Activated CD4-positive, alpha-beta T cell treated with anti-CD3 and anti-CD28 coated beads, Interleukin-2, amount 50 U/mL, for 24 hours (primary cell): ENCODE results near the gene PABPN1.
"Not testable (repeated sequence)": the region's sequence is repeated elsewhere in the genome, so short reads cannot be mapped to it uniquely, and the experiment has no call there.

Experiments used
- DNase-seq, 2 donors: peaks; one replicate each; pipeline ENCODE4 v3.0.0-alpha.2; 2020; ENCODE audit warnings: low read depth in 1 of 2, low spot score in 1 of 2

PABPN1 gene, protein sequence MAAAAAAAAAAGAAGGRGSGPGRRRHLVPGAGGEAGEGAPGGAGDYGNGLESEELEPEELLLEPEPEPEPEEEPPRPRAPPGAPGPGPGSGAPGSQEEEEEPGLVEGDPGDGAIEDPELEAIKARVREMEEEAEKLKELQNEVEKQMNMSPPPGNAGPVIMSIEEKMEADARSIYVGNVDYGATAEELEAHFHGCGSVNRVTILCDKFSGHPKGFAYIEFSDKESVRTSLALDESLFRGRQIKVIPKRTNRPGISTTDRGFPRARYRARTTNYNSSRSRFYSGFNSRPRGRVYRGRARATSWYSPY

DNA sequence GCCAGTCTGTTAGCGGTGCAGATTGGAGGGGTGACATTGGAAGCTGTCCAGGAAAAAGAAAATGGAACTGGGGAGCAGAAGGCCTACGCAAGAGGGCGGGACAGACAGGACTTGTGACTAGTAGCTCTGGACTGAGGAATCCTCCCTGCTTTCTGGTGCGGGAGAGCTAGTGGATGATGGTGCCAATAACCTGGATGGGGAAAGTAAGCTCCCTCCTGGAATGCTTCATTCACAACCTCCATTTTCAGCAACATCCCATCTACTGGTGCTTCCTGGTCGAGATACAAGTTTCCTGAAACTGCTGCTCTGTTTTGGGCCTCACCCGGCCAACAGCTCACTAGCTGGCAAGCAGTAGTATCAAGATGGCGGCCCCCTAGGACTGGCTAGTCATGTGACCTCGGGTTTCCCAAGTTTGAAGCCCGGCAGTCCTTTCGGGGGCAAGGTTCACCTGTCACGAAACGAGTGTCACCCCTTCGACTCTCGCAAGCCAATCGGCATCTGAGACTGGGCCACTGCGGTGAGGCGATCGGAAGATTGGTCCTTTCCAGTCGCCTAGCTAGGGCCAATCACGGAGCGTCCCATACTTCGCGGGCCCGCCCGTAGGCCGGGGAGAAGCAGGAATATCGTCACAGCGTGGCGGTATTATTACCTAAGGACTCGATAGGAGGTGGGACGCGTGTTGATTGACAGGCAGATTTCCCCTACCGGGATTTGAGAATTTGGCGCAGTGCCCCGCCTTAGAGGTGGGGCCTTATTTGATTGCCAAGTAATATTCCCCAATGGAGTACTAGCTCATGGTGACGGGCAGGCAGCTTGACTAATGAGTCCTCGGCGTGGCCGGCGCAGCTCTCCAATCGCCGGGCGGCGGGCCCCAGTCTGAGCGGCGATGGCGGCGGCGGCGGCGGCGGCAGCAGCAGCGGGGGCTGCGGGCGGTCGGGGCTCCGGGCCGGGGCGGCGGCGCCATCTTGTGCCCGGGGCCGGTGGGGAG, at the start of gene PABPN1:
TSS of gene PABPN1 (plus strand) at position 874 of the 988 bp plus-strand sequence. CDS start at position 887, 13 bp downstream.
- peak; percentile 88 to 98 for DNase-seq

DNA sequence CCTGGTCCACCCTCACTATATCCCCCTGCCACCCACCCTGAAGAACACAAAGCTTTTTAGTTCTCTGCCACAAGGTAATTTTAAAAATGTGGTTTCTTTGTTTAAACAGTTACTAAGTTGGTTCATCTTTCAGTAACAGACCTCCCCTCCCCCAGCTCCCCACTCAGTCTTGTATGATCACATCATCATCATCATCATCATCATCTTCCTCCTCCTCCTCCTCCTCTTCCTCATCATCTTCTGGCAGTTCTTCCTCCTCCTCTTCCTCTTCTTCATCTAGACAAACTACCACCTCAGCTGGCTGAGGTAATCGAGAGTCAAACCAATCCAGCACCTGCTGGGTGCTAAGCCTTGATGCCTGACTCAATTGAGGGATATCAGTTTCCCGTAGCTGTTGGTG, 45.8 kb upstream of the PABPN1 start:
- no peak for DNase-seq

DNA sequence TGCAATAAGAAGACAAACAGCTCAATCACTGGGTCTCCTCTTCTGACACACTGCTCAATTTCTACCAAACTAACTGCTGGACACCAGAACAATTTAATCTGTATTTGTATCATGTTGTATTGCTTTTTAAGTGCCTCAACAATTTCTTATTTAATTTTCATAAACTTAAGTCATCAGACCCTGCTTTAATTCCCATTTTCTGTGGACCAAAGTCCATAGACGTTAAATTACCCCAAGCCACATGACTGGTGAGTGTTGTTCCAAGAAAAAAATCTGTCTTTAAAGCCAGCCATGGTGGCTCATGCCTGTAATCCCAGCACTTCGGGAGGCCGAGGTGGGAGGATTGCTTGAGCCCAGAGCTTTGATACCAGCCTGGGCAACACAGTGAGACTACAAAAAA, 44.1 kb upstream of the PABPN1 start:
- DNase-seq, result no peak

DNA sequence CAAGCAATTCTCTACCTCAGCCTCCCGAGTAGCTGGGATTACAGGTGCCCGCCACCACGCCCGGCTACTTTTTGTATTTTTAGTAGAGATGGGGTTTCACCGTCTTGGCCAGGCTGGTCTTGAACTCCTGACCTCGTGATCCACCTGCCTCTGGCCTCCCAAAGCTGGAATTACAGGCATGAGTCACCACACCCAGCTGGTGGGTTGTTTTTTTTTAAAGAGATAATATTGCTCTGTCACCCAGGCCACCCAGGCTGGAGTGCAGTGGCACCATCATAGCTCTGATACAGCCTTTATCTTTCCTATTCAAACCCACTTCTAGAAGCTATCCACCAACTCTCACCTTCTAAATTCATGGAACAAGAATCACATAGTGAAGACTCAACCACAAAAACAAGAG, 43.3 kb upstream of the PABPN1 start:
- DNase-seq, result not testable (repeated sequence)

DNA sequence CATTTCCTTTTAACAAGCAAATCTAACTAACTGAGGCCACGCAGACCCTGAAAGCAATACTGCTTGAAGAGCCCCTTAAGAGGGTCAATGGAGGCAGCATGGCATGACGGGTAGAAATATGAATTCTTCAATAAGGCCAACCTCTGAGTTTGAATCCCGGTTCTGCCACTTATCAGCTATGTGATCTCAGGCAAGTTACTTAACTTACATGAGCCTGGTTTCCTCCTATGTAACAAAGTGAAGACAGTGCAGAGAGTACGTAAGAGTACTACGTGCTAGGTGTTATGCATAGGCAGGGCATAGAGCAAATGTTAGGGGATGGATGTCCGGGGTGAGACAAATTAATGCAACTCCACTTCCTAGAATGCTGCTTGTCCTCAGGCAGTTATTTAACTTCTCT, 40.0 kb upstream of the PABPN1 start:
- no peak for DNase-seq

DNA sequence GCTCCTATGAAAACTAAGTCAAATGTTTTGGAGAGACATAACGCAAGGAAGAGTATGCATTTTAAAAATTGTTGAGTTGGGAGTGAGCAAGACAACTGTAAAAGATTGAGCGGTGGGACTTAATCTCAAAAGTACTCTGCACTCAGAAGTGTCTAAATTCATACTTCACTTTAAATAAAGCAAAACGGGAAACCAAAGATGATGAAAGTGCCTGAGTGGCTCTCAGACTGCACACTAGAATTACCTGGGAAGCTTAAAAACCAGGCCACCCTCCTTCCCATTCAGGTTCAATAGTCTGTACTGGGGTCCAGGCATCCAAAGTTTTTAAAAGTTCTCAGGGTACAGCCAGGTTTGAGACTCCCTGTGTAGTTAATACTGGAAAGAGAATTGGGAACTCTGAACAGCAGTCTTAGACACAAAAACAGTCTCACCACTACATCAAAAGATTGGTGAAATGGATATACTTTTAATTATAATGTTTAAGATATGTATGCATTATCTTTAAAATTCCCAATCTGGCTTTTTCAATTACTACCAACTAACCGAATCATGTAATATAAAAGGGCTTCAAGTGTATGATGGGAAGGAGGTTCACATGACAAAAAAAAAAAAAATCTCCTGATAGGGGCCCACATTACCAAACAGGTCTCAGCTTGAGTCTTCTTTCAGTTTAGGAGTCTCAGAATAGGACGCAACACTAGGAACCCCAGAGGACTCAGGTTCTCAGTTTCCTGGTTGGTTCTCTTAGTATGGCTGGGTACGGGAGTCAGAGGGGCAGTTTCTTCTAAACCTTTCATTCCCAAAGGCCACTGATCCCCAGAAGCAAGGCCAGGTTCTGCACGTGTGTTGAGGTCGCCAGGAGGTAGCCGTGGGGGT, 36.4 kb upstream of the PABPN1 start:
- no peak for DNase-seq

DNA sequence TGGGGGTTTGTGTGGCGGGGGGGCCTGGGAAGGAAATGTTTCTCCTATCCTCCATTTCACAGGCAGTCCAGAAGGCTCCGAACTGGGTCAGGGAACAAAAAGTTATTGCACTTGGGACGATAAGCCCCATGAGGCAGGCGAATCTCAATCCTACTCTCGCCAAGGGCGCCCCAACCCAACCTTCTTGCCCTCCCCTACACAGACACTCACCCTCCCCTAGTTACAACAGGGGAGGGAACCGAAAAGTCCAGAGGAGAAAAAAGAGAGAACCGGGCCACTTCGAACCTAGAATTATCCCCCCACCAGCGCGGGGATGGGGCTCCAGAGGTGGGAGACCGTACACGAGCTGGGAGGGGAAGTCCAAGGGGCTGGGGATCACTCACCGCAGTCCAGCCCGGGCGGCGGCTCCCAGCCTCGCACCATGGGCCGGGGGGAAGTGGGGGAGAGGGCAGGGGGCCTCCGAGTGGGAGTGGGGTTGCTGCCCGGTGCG, 35.7 kb upstream of the PABPN1 start:
- DNase-seq, result no peak

DNA sequence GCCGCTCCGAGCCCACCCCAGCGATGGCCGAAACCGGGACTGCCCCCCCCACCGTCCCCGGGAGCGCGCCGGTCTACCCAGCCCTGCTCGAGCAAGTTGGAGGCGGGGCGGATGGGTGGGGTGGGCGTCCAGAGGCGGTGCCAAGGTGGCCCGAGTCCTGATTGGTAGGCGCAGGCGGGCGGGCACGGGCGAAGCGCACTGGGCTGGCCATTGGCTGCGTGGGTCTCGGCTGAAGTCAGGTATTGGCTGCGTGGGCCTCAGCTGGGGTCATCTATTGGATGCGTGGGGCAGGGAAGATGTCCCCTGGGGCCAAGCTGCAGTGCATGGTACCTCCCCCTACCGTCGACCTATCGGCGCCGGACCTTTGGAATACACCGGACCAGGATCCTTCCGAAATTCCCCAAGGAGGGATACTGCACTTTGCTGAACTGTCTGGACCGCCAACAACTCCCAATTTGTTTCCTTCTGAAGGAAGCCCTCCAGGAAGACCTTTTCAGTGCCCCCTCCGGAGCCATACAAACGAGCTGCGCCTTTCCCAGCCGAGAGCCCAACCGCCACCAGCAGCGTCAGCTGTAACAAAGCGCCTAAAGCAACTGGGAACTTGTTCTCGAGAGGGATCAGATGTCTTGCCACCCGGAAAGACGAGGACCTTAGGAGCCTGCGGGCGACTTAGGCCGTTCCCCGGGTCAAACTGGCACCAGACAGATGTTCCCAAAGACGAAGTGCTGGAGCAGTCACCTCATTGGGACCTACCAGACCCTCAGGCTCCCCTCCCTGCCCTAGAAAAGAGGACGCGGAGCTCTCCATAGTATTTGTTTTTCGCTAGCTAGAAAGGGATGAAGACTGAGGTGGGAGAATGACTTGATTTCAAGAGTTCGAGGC, 35.0 kb upstream of the PABPN1 start, which contains the start of gene HOMEZ:
TSS of gene HOMEZ (minus strand) at position 113 of the 882 bp plus-strand sequence. CDS start 180 bp downstream, outside the sequence.
- DNase-seq, result peak; percentile 94 to 97

DNA sequence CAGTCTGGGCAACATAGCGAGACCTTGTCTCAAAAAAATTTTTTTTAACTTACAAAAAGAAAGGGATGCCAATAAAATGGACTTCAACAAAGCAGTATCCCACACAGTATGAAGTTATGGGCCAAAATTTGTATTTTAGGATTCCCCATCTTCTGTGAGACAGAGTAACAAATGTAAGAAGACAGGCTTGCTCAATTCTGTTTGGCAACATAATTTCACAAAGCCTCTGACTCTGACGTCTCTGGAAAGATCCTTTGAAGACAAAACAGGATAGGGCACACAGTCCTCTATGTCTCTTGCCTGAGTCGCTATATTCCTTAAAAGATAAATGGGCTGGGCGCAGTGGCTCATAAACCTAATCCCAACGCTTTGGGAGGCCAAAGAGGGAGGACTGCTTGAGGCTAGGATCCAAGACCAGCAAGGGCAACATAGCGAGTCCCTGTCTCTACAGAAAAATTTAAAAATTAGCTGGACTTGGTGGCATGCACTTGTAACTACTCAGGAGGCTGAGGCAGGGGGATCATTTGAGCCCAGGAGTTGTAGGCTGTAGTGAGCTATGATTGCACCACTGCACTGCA, 34.3 kb upstream of the PABPN1 start:
- no peak for DNase-seq

DNA sequence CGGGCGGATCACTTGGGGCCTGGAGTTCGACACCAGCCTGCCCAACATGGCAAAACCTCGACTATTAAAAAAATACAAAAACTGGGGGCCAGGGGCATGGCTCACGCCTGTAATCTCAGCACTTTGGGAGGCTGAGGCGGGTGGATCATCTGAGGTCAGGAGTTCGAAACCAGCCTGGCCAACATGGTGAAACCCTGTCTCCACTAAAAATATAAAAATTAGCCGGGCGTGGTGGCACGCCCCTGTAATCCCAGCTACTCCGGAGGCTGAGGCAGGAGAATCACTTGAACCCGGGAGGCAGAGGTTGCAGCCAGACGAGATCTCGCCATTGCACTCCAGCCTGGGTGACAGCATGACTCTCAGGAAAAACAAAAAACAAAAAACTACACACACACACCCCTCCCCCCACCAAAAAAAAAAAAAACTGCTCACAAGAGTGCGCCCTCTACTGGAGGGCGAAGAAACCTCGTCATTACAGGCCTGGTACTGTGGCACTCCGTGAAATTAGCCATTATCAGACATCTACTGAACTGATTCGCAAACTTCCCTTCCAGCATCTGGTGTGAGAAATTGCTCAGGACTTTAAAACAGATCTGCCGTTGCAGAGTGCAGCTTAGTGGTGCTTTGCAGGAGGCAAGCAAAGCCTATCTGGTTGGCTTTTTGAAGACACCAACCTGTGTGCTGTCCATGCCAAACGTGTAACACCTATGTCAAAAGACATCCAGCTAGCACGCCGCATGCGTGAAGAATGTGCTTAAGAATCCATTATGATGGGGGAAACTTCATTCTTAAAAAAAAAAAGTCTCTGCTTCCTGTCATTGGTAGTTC, 26.3 kb upstream of the PABPN1 start:
- DNase-seq, result peak in 1 of 2 donors; percentile 30

DNA sequence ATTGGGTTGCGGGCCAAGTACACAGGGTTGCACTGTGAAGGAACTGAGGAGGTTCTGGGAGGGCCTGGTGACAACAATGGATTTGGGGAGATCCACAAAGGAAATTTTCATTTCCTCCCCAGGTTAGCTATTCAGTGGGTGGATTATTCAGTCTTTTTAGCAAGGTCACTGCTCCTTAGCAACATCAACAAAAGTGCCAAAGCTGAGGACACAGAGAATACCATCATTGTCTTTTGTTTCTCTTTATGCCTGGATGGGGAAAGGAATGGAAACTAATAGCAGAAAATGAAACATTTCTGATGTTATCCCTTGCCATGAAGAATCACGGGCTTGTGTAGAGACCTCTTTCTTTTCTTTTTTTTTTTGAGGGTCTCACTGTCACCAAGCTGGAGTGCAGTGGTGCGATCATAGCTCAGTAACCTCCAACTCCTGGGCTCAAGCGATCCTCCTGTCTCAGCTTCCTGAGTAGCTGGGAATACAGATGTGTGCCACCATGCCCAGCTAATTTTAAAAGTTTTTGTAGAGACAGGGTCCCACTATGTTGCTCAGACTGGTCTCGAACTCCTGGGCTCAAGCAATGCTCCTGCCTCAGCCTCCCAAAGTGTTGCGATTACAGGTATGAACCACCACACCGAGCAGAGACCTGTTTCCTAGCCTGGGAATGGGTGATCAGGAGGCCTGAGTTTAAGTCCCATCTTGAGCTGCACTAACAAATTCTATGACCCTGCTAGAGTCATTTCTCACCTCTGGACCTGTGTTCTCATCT, 25.1 kb upstream of the PABPN1 start:
- DNase-seq, result no peak

DNA sequence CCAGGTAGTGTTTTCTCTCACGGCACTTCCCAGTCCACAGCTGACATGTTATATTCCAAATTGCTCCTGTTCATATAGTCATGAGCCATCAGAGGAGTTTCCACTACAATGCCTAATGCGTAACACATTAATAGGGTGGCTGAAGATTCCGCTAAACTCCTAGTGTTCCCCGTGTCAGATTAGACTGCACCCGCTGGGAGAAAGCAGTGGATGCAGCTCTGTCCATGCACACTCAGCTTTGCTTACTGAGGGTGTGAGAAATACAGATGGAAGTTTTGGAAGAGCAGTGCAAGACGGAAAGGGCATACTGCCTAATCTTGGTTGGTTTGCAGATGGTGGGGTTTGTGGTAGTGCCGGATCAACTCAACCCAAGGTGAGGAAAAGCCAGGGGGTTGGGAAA, 24.2 kb upstream of the PABPN1 start:
- no peak for DNase-seq

DNA sequence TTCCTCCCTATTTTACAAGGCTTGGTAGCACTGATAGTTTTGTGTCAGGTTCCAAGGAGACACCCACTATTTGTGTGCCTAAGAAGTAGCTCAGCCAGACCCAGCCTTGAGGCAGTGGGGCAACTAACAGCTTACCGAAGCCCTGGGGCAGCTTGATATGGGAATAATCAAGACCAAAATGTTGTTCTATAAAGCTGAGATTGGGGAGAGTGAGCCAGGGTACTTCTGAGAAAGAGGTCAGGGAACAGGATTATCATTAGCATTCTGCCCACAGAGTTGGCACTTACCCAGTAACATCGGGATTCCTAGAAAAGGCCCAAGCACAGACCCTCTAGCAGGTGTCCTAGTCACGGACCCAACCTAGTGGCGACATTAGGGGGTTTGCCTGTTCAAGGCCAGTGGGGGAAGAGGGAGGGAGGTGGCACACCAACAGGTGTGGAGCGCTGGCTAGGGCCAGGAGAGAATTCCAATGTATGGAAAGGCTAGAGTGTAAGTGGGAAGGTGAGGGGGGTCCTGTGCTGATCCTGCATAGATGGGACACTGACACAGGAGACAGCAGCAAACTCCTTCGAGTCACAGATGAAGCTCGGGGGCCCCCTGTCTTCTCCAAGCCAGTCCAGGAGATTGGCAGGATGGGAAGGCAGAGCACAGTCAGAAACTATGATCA, 23.5 kb upstream of the PABPN1 start:
- no peak for DNase-seq

DNA sequence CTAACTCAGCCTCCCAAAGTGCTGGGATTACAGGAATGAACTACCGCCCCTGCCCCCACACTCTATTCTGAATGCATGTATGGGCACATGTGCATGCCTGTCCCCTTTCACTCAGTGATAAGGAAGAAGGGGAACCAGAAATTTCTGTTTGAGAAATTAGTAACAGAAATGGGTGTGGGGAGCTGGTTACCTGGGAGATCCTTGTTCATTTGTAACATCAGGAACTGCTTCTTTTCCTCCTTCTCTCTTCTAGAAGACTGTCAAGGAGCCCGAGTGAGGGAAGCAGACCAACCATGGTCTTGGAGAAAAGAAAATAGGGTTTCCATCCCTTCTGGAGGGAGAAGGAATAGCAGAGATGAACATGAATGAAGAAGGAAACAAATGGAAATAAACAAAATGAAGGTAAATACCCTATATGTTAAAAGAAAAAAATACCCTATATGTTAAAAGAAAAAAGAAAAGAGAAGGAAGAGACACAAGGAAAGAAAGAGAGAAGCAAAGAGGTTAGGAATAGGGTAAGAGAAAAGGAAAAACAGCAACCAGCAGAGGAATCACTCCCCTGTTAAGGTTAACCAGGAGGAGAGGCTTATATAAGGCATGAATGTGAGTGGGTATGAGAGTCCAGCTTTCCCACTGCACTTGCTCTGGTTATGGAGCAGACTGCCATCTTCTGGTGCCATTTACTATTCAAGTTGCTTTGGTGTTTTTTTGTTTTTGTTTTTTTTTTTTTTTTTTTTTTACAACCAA, 21.9 kb upstream of the PABPN1 start:
- no peak for DNase-seq

DNA sequence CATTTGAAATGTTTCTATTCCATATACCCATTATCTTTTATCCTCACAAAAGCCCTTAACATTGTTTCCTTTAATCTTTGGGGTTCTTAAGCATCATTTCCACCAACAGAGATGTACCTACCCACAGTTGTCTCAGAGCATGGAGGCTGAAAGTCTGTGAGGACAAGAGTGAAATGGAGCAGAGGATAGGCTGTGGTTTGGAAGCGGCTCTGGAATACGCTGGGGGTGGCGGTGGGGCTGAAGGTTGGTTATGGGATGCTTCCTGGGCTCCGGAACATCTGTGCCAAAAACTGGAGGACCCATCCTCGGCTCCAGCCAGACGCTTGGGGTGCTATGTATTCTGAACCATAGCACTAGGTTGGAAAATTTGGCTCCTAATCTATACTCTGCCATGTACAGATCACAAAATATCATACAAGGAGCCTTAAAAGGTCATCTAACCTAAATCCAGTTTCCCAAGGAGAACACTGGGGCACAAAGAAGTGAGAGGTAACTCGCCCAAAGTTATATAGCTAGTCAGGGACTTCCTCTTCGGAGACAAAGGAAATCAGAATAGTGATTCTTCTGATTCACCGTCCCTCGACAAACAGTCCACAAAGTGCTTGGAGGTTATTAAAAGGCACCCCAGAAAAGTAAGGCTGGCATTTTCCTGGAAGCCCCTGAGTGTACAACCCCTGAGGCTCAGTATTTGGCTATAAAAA, 21.1 kb upstream of the PABPN1 start:
- no peak for DNase-seq

DNA sequence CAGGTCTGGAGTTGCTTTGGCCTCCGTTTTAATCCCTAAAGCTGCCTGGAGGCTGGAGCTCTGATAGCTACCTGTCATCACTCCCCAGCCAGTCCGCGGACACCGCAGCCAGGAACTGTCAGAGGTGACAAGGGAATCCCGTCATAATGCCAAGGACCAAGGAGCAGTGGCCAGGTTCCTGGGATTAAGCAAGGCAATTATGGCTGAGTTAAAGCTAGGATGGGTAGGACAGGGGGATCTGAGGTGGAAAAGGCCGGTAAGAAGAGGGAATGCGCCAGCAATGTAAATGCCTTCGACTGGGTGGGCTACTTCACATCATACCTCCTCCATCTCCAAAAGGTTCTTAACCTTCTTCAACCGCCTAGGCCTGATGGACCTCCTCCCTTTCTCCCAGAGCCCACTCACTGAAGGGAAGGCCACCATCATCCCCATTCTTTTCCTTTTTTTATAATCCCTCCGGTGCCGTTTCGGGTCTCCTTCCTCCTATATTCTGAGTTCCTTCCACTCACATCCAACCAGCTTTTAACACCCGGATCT, 20.5 kb upstream of the PABPN1 start:
- no peak for DNase-seq
